Measurements from ENCODE around the gene HIC1. TPM values are rescaled to one million over a fixed set of nuclear protein-coding genes. Genes with fewer than 3 reads are reported as not detected.

The HIC1 gene
- total and polyA plus RNA-seq, 4 donors: 0.44 to 4.8 (median 3.7) TPM

DNA sequence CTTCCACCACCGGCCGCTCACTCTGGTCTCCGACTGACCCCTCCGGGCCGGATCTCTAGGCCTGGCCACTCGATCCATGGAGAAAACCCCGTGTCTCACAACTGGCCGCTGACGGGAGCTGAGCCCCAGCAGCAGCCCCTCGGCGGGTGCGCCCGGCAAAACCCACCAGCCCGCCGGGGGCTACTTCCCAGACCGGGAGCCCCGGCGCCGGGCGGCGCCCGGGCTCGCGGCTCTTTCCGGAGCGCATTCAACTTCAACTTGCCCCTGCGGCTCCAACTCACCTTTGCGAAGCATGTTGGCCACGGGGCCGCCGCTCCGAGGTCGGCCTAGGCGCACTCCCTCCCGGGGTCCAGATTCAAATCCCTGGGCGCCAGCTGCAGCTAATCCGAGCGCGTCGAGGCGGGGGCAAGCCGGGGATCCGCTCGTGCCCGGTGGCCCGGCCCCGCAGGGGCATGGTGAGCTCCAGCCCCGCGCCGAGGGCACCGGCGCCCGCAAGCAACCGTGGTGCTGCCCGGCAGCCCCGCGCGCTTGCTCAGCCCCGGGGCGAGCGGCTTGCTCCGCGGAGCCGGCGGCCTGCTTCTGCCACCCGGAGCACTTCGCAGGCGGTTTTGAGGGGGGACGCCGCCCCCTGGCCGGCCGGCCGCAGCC is 30.2 kb upstream of the HIC1 start:
- Histone ChIP-seq H3K9ac (ENCODE audit: low read depth in 1 of 2, low read length in 2 of 2) (no peak overlapping the region), H3K27me3 (ENCODE audit: control insufficient read depth in 4 of 4, insufficient read depth in 4 of 4, low read length in 3 of 4) (no peaks in the 10 kb centered on the region), H3K36me3 (ENCODE audit: control insufficient read depth in 4 of 4, insufficient read depth in 3 of 4, low read depth in 1 of 4, low read length in 3 of 4) (no peaks in the 10 kb centered on the region), H3K27ac (ENCODE audit: low read depth in 1 of 2, low read length in 2 of 2) (peak overlapping the region in 1 of 2 donors; percentile 42), H3K4me3 (ENCODE audit: low read depth in 1 of 3, low read length in 3 of 3) (peak overlapping the region; percentile 44 to 77 (median 73)), H3K9me3 (ENCODE audit: control insufficient read depth in 4 of 4, low read length in 3 of 4) (no peaks in the 10 kb centered on the region), H3K4me1 (ENCODE audit: control insufficient read depth in 4 of 4, insufficient read depth in 4 of 4, low read length in 3 of 4) (peaks cover 4 to 39% (median 23%) of the 10 kb centered on the region in 4 donors)
- under 1% methylated on average over 73 of the region's 73 CpGs for WGBS
- TF ChIP-seq YY1 (IDR thresholded peaks at IDR 0.05) (no peak), NR2F2 (IDR thresholded peaks at IDR 0.05) (no peak), HNF4G (IDR thresholded peaks at IDR 0.05) (no peak), HNF4A (conservative IDR thresholded peaks at IDR 0.05) (no peak), FOXA1 (IDR thresholded peaks at IDR 0.05) (no peak), TAF1 (conservative IDR thresholded peaks at IDR 0.05) (no peak), JUND (IDR thresholded peaks at IDR 0.05) (no peak), FOXA2 (IDR thresholded peaks at IDR 0.05) (no peak), SP1 (IDR thresholded peaks at IDR 0.05) (no peak)
- TF ChIP-seq, protein P1, sequence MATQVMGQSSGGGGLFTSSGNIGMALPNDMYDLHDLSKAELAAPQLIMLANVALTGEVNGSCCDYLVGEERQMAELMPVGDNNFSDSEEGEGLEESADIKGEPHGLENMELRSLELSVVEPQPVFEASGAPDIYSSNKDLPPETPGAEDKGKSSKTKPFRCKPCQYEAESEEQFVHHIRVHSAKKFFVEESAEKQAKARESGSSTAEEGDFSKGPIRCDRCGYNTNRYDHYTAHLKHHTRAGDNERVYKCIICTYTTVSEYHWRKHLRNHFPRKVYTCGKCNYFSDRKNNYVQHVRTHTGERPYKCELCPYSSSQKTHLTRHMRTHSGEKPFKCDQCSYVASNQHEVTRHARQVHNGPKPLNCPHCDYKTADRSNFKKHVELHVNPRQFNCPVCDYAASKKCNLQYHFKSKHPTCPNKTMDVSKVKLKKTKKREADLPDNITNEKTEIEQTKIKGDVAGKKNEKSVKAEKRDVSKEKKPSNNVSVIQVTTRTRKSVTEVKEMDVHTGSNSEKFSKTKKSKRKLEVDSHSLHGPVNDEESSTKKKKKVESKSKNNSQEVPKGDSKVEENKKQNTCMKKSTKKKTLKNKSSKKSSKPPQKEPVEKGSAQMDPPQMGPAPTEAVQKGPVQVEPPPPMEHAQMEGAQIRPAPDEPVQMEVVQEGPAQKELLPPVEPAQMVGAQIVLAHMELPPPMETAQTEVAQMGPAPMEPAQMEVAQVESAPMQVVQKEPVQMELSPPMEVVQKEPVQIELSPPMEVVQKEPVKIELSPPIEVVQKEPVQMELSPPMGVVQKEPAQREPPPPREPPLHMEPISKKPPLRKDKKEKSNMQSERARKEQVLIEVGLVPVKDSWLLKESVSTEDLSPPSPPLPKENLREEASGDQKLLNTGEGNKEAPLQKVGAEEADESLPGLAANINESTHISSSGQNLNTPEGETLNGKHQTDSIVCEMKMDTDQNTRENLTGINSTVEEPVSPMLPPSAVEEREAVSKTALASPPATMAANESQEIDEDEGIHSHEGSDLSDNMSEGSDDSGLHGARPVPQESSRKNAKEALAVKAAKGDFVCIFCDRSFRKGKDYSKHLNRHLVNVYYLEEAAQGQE (IDR thresholded peaks at IDR 0.05): no peak
- TF ChIP-seq, protein P2, sequence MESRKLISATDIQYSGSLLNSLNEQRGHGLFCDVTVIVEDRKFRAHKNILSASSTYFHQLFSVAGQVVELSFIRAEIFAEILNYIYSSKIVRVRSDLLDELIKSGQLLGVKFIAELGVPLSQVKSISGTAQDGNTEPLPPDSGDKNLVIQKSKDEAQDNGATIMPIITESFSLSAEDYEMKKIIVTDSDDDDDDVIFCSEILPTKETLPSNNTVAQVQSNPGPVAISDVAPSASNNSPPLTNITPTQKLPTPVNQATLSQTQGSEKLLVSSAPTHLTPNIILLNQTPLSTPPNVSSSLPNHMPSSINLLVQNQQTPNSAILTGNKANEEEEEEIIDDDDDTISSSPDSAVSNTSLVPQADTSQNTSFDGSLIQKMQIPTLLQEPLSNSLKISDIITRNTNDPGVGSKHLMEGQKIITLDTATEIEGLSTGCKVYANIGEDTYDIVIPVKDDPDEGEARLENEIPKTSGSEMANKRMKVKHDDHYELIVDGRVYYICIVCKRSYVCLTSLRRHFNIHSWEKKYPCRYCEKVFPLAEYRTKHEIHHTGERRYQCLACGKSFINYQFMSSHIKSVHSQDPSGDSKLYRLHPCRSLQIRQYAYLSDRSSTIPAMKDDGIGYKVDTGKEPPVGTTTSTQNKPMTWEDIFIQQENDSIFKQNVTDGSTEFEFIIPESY (IDR thresholded peaks at IDR 0.05): no peak
- TF ChIP-seq, protein P3, sequence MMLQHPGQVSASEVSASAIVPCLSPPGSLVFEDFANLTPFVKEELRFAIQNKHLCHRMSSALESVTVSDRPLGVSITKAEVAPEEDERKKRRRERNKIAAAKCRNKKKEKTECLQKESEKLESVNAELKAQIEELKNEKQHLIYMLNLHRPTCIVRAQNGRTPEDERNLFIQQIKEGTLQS (IDR thresholded peaks at IDR 0.05): no peak
- TF ChIP-seq, protein P4, sequence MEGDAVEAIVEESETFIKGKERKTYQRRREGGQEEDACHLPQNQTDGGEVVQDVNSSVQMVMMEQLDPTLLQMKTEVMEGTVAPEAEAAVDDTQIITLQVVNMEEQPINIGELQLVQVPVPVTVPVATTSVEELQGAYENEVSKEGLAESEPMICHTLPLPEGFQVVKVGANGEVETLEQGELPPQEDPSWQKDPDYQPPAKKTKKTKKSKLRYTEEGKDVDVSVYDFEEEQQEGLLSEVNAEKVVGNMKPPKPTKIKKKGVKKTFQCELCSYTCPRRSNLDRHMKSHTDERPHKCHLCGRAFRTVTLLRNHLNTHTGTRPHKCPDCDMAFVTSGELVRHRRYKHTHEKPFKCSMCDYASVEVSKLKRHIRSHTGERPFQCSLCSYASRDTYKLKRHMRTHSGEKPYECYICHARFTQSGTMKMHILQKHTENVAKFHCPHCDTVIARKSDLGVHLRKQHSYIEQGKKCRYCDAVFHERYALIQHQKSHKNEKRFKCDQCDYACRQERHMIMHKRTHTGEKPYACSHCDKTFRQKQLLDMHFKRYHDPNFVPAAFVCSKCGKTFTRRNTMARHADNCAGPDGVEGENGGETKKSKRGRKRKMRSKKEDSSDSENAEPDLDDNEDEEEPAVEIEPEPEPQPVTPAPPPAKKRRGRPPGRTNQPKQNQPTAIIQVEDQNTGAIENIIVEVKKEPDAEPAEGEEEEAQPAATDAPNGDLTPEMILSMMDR (IDR thresholded peaks at IDR 0.05; ENCODE audit: low read depth, low read length, missing input control): no peak
- TF ChIP-seq, protein P5, sequence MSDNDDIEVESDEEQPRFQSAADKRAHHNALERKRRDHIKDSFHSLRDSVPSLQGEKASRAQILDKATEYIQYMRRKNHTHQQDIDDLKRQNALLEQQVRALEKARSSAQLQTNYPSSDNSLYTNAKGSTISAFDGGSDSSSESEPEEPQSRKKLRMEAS (IDR thresholded peaks at IDR 0.05): no peak
- no peak for DNase-seq (ENCODE audit: low spot score)

DNA sequence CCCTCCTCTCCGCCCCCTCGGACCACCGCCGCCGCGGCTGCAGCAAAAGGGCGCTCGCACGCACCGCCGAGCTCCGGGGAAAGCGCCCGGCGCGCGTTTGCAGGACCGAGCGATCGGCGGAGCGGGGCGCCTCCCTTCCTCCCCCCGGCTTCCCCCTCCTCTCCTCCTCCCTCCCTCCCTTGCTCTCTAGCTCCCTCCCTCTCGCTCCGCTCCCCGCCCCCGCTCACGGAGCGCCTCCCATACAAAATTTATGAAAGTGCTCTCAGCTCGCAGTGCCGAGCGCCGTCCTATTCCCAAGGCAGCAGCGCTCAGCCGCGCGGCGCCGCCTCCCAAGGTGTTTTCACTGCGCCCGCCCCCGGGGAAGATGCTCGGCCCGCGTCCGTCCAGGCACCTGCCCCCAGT is 29.7 kb upstream of the HIC1 start, which contains the start of gene RTN4RL1:
Gene RTN4RL1, minus strand, starts transcription at position 115 of the 402 bp plus-strand sequence. CDS start 469 bp downstream, outside the sequence.
- peak within 1 kb of the TSS; percentile 44 to 77 (median 73) for H3K4me3 ChIP-seq (ENCODE audit: low read depth in 1 of 3, low read length in 3 of 3)
- TF ChIP-seq RAD21 (IDR thresholded peaks at IDR 0.05) (peak in 1 of 2 donors; percentile 13), YY1 (IDR thresholded peaks at IDR 0.05) (peak; percentile 18), HNF4A (conservative IDR thresholded peaks at IDR 0.05) (peak in 1 of 2 donors; percentile 12), FOXA1 (IDR thresholded peaks at IDR 0.05) (no peak), EGR1 (IDR thresholded peaks at IDR 0.05; ENCODE audit: low read depth in 2 of 2) (no peak)
- TF ChIP-seq, protein P1 (IDR thresholded peaks at IDR 0.05): peak; percentile 32
- TF ChIP-seq, protein P5 (IDR thresholded peaks at IDR 0.05): no peak
- no peaks in the 10 kb centered on the region for H3K9me3 ChIP-seq (ENCODE audit: control insufficient read depth in 4 of 4, low read length in 3 of 4)
- H3K27me3 ChIP-seq (ENCODE audit: control insufficient read depth in 4 of 4, insufficient read depth in 4 of 4, low read length in 3 of 4): no peaks in the 10 kb centered on the region
- under 1% methylated on average over 47 of the region's 47 CpGs for WGBS
- DNase-seq (ENCODE audit: low spot score): no peak
- H3K4me1 ChIP-seq (ENCODE audit: control insufficient read depth in 4 of 4, insufficient read depth in 4 of 4, low read length in 3 of 4): peaks cover 4 to 40% (median 24%) of the 10 kb centered on the region in 4 donors
- H3K36me3 ChIP-seq (ENCODE audit: control insufficient read depth in 4 of 4, insufficient read depth in 3 of 4, low read depth in 1 of 4, low read length in 3 of 4): no peaks in the 10 kb centered on the region
- no peak within 1 kb of the TSS for H3K9ac ChIP-seq (ENCODE audit: low read depth in 1 of 2, low read length in 2 of 2)
- H3K27ac ChIP-seq (ENCODE audit: low read depth in 1 of 2, low read length in 2 of 2): peak within 1 kb of the TSS in 1 of 2 donors; percentile 51

All from liver (tissue), 9 donors.